IMR-90 (cell line): ENCODE results near the gene ALG8. TPM values are rescaled to one million over a fixed set of nuclear protein-coding genes. Genes with fewer than 3 reads are reported as not detected.

Experiments
- ATAC-seq: fragments of 200-7000 bp; cut with Tn5 transposase; 2 replicates; pipeline ENCODE4 v1.9.1; 2020; ENCODE audit warnings: low read depth, mild to moderate bottlenecking, moderate library complexity
- BruUV-seq: library from RNA; stranded (reverse); fragments of 400-500 nt; replicated peaks from 2 replicates; lab custom pipeline; 2021; lab: Mats Ljungman, UMichigan
- CTCF ChIA-PET: fragments of 300-600 bp; formaldehyde crosslinking; extraction: SDS; loops from one replicate; lab custom pipeline; 2021; ENCODE audit warnings: antibody characterized with exemption; lab: Yijun Ruan, JAX
- POLR2A ChIA-PET: fragments of 300-600 bp; sonication (Branson Sonifier 250); formaldehyde crosslinking; loops from one replicate; lab custom pipeline; 2022; ENCODE audit warnings: antibody characterized with exemption; ENCODE audit not compliant: unreplicated experiment; lab: Charles Lee
- DNase-seq: peaks from one replicate; pipeline ENCODE4 v3.0.0; 2013
- H2AFZ ChIP-seq: replicated peaks from 2 replicates; pipeline ENCODE3; 2013; ENCODE audit warnings: low read length, mild to moderate bottlenecking; ENCODE audit not compliant: poor library complexity
- H2AK5ac ChIP-seq: 2 replicates; pipeline ENCODE4 v1.6.1; 2013; ENCODE audit warnings: low read depth, low read length, inconsistent platforms
- H2AK9ac ChIP-seq: replicated peaks from 2 replicates; pipeline ENCODE3; 2013; ENCODE audit warnings: mild to moderate bottlenecking, low read depth, low read length, moderate library complexity; ENCODE audit not compliant: poor library complexity
- H2BK120ac ChIP-seq: 2 replicates; pipeline ENCODE4 v1.6.1; 2013; ENCODE audit warnings: low read depth, low read length, inconsistent platforms
- H2BK15ac ChIP-seq: 3 replicates; pipeline ENCODE4 v1.6.1; 2013; ENCODE audit warnings: low read depth, low read length, inconsistent platforms
- H2BK20ac ChIP-seq: 2 replicates; pipeline ENCODE4 v1.6.1; 2013; ENCODE audit warnings: low read depth, mild to moderate bottlenecking, inconsistent platforms, low read length, moderate library complexity
- H2BK5ac ChIP-seq: 2 replicates; pipeline ENCODE4 v1.6.1; 2013; ENCODE audit warnings: mild to moderate bottlenecking, low read depth, low read length, inconsistent platforms; ENCODE audit not compliant: poor library complexity, severe bottlenecking
- H3K14ac ChIP-seq: replicated peaks from 2 replicates; pipeline ENCODE4 v1.6.1; 2013; ENCODE audit warnings: low read depth, low read length, inconsistent platforms
- H3K18ac ChIP-seq: 2 replicates; pipeline ENCODE4 v1.6.1; 2013; ENCODE audit warnings: low read depth, low read length, control low read depth
- H3K23ac ChIP-seq: 2 replicates; pipeline ENCODE4 v1.6.1; 2013; ENCODE audit warnings: low read depth, low read length, inconsistent platforms
- H3K27ac ChIP-seq: 2 replicates; pipeline ENCODE4 v1.5.1; 2013; ENCODE audit warnings: mild to moderate bottlenecking, control low read depth, low read length; ENCODE audit not compliant: insufficient read depth
- H3K27me3 ChIP-seq: 2 replicates; pipeline ENCODE4 v1.6.1; 2013; ENCODE audit warnings: low read length; ENCODE audit not compliant: control insufficient read depth, insufficient read depth
- H3K36me3 ChIP-seq: 2 replicates; pipeline ENCODE4 v1.6.1; 2013; ENCODE audit warnings: low read length, mixed read lengths; ENCODE audit not compliant: control insufficient read depth, insufficient read depth
- H3K4ac ChIP-seq: 2 replicates; pipeline ENCODE4 v1.6.1; 2013; ENCODE audit warnings: low read depth, low read length, inconsistent platforms
- H3K4me1 ChIP-seq: 2 replicates; pipeline ENCODE4 v1.6.1; 2013; ENCODE audit warnings: low read length, mixed read lengths; ENCODE audit not compliant: control insufficient read depth, insufficient read depth
- H3K4me2 ChIP-seq: 2 replicates; pipeline ENCODE4 v1.6.1; 2013; ENCODE audit warnings: low read depth, mild to moderate bottlenecking, control low read depth, low read length, moderate library complexity
- H3K4me3 ChIP-seq: 2 replicates; pipeline ENCODE4 v1.5.1; 2013; ENCODE audit warnings: low read depth, mild to moderate bottlenecking, control low read depth, low read length, moderate library complexity; ENCODE audit not compliant: insufficient read depth
- H3K56ac ChIP-seq: 2 replicates; pipeline ENCODE4 v1.6.1; 2013; ENCODE audit warnings: low read length, inconsistent platforms; ENCODE audit not compliant: insufficient read depth; ENCODE audit errors: extremely low read depth
- H3K79me1 ChIP-seq, 2 experiments: 2 replicates each; pipeline ENCODE4 v1.6.1; 2013; ENCODE audit warnings: low read length in 2 of 2, inconsistent platforms in 1 of 2, low read depth in 1 of 2
- H3K9ac ChIP-seq: 2 replicates; pipeline ENCODE4 v1.6.1; 2013; ENCODE audit warnings: low read depth, low read length, control low read depth
- H3K9me1 ChIP-seq: 2 replicates; pipeline ENCODE4 v1.6.1; 2013; ENCODE audit warnings: low read length, inconsistent platforms; ENCODE audit not compliant: insufficient read depth
- H3K9me3 ChIP-seq: 2 replicates; pipeline ENCODE4 v1.6.1; 2013; ENCODE audit warnings: low read length; ENCODE audit not compliant: control insufficient read depth, insufficient read depth
- H4K20me1 ChIP-seq: 2 replicates; pipeline ENCODE4 v1.6.1; 2013; ENCODE audit warnings: low read length, inconsistent platforms; ENCODE audit not compliant: insufficient read depth
- H4K5ac ChIP-seq: 2 replicates; pipeline ENCODE4 v1.6.1; 2013; ENCODE audit warnings: mild to moderate bottlenecking, low read depth, low read length, control low read depth
- H4K8ac ChIP-seq, 2 experiments: 2 replicates each; pipeline ENCODE4 v1.6.1; 2013; ENCODE audit warnings: low read depth in 2 of 2, low read length in 2 of 2, control low read depth in 1 of 2, inconsistent platforms in 1 of 2
- H4K91ac ChIP-seq: 2 replicates; pipeline ENCODE4 v1.6.1; 2013; ENCODE audit warnings: low read depth, low read length, inconsistent platforms; ENCODE audit not compliant: insufficient read depth
- BHLHE40 ChIP-seq: fragments of 150-350 bp; IDR thresholded peaks from 2 replicates; pipeline ENCODE4 v1.6.1; 2016; ENCODE audit warnings: mild to moderate bottlenecking, low read depth, low read length
- CEBPB ChIP-seq: IDR thresholded peaks from 2 replicates; pipeline ENCODE4 v1.6.1; 2012; ENCODE audit warnings: low read depth, low read length, improper control_type of control experiment
- CHD1 ChIP-seq: IDR thresholded peaks from 2 replicates; pipeline ENCODE4 v1.6.1; 2012; ENCODE audit warnings: low read depth, low read length, improper control_type of control experiment
- FOS ChIP-seq: fragments of 150-350 bp; IDR thresholded peaks from 2 replicates; pipeline ENCODE4 v1.6.1; 2016; ENCODE audit warnings: low read depth, low read length
- MAFK ChIP-seq: IDR thresholded peaks from 2 replicates; pipeline ENCODE4 v1.6.1; 2012; ENCODE audit warnings: low read depth, low read length, improper control_type of control experiment
- MAZ ChIP-seq: IDR thresholded peaks from 2 replicates; pipeline ENCODE4 v1.6.1; 2012; ENCODE audit warnings: low read depth, mild to moderate bottlenecking, low read length, improper control_type of control experiment, moderate library complexity, borderline replicate concordance
- MXI1 ChIP-seq: IDR thresholded peaks from 2 replicates; pipeline ENCODE4 v1.6.1; 2012; ENCODE audit warnings: low read depth, mild to moderate bottlenecking, low read length, moderate library complexity, borderline replicate concordance
- NFE2L2 ChIP-seq: fragments of 150-350 bp; IDR thresholded peaks from 2 replicates; pipeline ENCODE4 v1.6.1; 2016; ENCODE audit warnings: low read depth, mild to moderate bottlenecking, low read length
- POLR2A ChIP-seq: IDR thresholded peaks from 2 replicates; pipeline ENCODE4 v1.6.1; 2012; ENCODE audit warnings: mild to moderate bottlenecking, low read depth, low read length
- RAD21 ChIP-seq: IDR thresholded peaks from 2 replicates; pipeline ENCODE4 v1.6.1; 2012; ENCODE audit warnings: low read length, improper control_type of control experiment
- RCOR1 ChIP-seq: IDR thresholded peaks from 2 replicates; pipeline ENCODE4 v1.6.1; 2012; ENCODE audit warnings: mild to moderate bottlenecking, low read length, improper control_type of control experiment; ENCODE audit not compliant: insufficient replicate concordance
- RFX5 ChIP-seq: IDR thresholded peaks from 2 replicates; pipeline ENCODE4 v1.8.0; 2012; ENCODE audit warnings: low read depth, mild to moderate bottlenecking, low read length, moderate library complexity
- SMC3 ChIP-seq: fragments of 150-350 bp; IDR thresholded peaks from 2 replicates; pipeline ENCODE4 v1.6.1; 2016; ENCODE audit warnings: low read depth, mild to moderate bottlenecking, antibody characterized with exemption, low read length, moderate library complexity
- USF2 ChIP-seq: fragments of 150-350 bp; IDR thresholded peaks from 2 replicates; pipeline ENCODE4 v1.6.1; 2017; ENCODE audit warnings: mild to moderate bottlenecking, antibody characterized with exemption, low read length, low read depth
- WGBS, 2 experiments: methylation state at CpG; one replicate each; pipeline versions ENCODE4 v1.1.5 to v1.1.7; 2013; ENCODE audit warnings: missing lambda C conversion rate in 2 of 2; ENCODE audit not compliant: insufficient read length in 1 of 2; ENCODE audit errors: extremely low coverage in 2 of 2; 5-methylcytosine and 5-hydroxymethylcytosine counted together
- dilution Hi-C: fragments of 300-500 bp; cut with HindIII; formaldehyde crosslinking; loops from one replicate; pipeline ENCODE4 v1.14.3; 2018; ENCODE audit warnings: low sequenced_read_pairs; ENCODE audit not compliant: unreplicated experiment
- in situ Hi-C: fragments of 300-500 bp; cut with MboI; formaldehyde crosslinking; loops from 3 replicates; pipeline ENCODE4 v1.14.3; 2019; ENCODE audit warnings: low sequenced_read_pairs, inconsistent platforms, mixed read lengths
- intact Hi-C: fragments of 100-400 bp; cut with micrococcal nuclease; formaldehyde crosslinking; loops from 2 replicates; pipeline ENCODE4 v1.10.0; 2022
- polyA plus RNA-seq, 3 experiments: library from polyadenylated mRNA; depleted of rRNA; stranded (reverse); fragments of >200 nt; gene quantifications; 2 replicates each; pipeline ENCODE4 v1.2.3, GENCODE V29; 2012; ENCODE audit warnings: low replicate concordance in 1 of 3
- total RNA-seq: library from RNA; depleted of rRNA; stranded (reverse); fragments of >200 nt; gene quantifications from 2 replicates; pipeline ENCODE4 v1.2.3, GENCODE V29; 2012
- TF ChIP-seq, protein P1 (sequence below): fragments of 150-350 bp; IDR thresholded peaks from 2 replicates; pipeline ENCODE4 v1.6.1; 2016; ENCODE audit warnings: low read depth, mild to moderate bottlenecking, low read length, moderate library complexity, borderline replicate concordance
- TF ChIP-seq, protein P2 (sequence below): conservative IDR thresholded peaks from 2 replicates; pipeline ENCODE4 v1.5.1; 2012; ENCODE audit warnings: mild to moderate bottlenecking, low read depth, low read length, improper control_type of control experiment

Gene ALG8
- total and polyA plus RNA-seq, 2 of the 4 experiments (the other 2 are of a cell fraction) = 27.8 to 31.8 TPM

GRCh38 chr11:78060533-78060932 is 78.9 kb downstream of the ALG8 start:
- ATAC-seq (no peak), DNase-seq (no peak)
- BruUV-seq = no TSS peak
- no peaks in the 10 kb centered on the region for H3K27me3 ChIP-seq
- H3K36me3 ChIP-seq = no peaks in the 10 kb centered on the region
- no peak overlapping the region for H4K5ac ChIP-seq
- H3K23ac ChIP-seq = no peak overlapping the region
- no peak overlapping the region for H3K18ac ChIP-seq
- no peak overlapping the region for H3K9ac ChIP-seq
- no peak overlapping the region for H3K14ac ChIP-seq
- no peak overlapping the region for H3K4me3 ChIP-seq
- H3K9me1 ChIP-seq = peaks cover 5% of the 10 kb centered on the region; the same call in 1 of the 2 replicates
- H2BK5ac ChIP-seq = no peak overlapping the region
- no peak overlapping the region for H4K91ac ChIP-seq
- no peak overlapping the region for H2BK15ac ChIP-seq
- H3K4me1 ChIP-seq = no peaks in the 10 kb centered on the region; the same call in none of the 2 replicates
- no peak overlapping the region for H2AK9ac ChIP-seq
- CTCF ChIA-PET = interaction anchor here (0.9 kb wide), 1 partner anchor 9 kb away, joined by 6 read pairs; no protein-coding TSS in a partner anchor
- no peak overlapping the region for H4K8ac ChIP-seq
- 100% methylated on average over 1 of the region's 8 CpGs; no CpG with 5 or more reads in 1 of the 2 experiments for WGBS, 2 experiments
- no peak overlapping the region for H3K56ac ChIP-seq
- no peaks in the 10 kb centered on the region for H4K20me1 ChIP-seq
- in situ Hi-C loops = no loop called here
- peaks cover 0 to 10% of the 10 kb centered on the region in 2 experiments; a peak in 2 of 4 replicates for H3K79me1 ChIP-seq
- H3K9me3 ChIP-seq = no peaks in the 10 kb centered on the region
- H2BK20ac ChIP-seq = no peak overlapping the region
- intact Hi-C loops = no loop called here
- no peak overlapping the region for H2AK5ac ChIP-seq
- no peak overlapping the region for H3K27ac ChIP-seq
- no peak overlapping the region for H2AFZ ChIP-seq
- no peak overlapping the region for H3K4me2 ChIP-seq
- H3K4ac ChIP-seq = no peak overlapping the region
- POLR2A ChIA-PET = no interaction called here
- dilution Hi-C loops = no loop called here
- no peak overlapping the region for H2BK120ac ChIP-seq
- no peak for TF ChIP-seq MAFK
- TF ChIP-seq NFE2L2 = no peak
- TF ChIP-seq, protein P1, sequence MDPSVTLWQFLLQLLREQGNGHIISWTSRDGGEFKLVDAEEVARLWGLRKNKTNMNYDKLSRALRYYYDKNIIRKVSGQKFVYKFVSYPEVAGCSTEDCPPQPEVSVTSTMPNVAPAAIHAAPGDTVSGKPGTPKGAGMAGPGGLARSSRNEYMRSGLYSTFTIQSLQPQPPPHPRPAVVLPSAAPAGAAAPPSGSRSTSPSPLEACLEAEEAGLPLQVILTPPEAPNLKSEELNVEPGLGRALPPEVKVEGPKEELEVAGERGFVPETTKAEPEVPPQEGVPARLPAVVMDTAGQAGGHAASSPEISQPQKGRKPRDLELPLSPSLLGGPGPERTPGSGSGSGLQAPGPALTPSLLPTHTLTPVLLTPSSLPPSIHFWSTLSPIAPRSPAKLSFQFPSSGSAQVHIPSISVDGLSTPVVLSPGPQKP = no peak
- TF ChIP-seq MXI1 = no peak
- TF ChIP-seq SMC3 = no peak
- no peak for TF ChIP-seq CEBPB
- no peak for TF ChIP-seq BHLHE40
- TF ChIP-seq RCOR1 = no peak
- no peak for TF ChIP-seq CHD1
- TF ChIP-seq, protein P2, sequence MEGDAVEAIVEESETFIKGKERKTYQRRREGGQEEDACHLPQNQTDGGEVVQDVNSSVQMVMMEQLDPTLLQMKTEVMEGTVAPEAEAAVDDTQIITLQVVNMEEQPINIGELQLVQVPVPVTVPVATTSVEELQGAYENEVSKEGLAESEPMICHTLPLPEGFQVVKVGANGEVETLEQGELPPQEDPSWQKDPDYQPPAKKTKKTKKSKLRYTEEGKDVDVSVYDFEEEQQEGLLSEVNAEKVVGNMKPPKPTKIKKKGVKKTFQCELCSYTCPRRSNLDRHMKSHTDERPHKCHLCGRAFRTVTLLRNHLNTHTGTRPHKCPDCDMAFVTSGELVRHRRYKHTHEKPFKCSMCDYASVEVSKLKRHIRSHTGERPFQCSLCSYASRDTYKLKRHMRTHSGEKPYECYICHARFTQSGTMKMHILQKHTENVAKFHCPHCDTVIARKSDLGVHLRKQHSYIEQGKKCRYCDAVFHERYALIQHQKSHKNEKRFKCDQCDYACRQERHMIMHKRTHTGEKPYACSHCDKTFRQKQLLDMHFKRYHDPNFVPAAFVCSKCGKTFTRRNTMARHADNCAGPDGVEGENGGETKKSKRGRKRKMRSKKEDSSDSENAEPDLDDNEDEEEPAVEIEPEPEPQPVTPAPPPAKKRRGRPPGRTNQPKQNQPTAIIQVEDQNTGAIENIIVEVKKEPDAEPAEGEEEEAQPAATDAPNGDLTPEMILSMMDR = no peak
- no peak for TF ChIP-seq FOS
- TF ChIP-seq USF2 = no peak
- no peak for TF ChIP-seq RFX5
- no peak for TF ChIP-seq MAZ
- no peak for TF ChIP-seq POLR2A
- no peak for TF ChIP-seq RAD21
